ENCODE measurements around the gene CHD6. TPM values are rescaled to one million over a fixed set of nuclear protein-coding genes. Genes with fewer than 3 reads are reported as not detected.

Gene CHD6
- total and polyA plus RNA-seq, 11 donors: 6.5 to 52.8 (median 38.9) TPM

GRCh38 chr20:41467220-41467619 is 151.0 kb downstream of the CHD6 start:
- Histone ChIP-seq H3K27me3 (no peaks in the 10 kb centered on the region), H3K4me3 (no peak overlapping the region), H3K4me1 (peaks cover 0 to 31% (median 15%) of the 10 kb centered on the region in 12 donors), H3K9me3 (peaks cover 0 to 18% (median 6%) of the 10 kb centered on the region in 12 donors), H3K36me3 (peaks cover 0 to 64% (median 26%) of the 10 kb centered on the region in 9 donors), H3K27ac (no peak overlapping the region)
- WGBS, 4 donors: 58 to 74% (median 66%) methylated on average over 3 of the region's 3 CpGs
- ATAC-seq (no peak), DNase-seq (no peak)
- no peak for TF ChIP-seq POLR2A (IDR thresholded peaks at IDR 0.05)
- TF ChIP-seq CTCF (IDR thresholded peaks at IDR 0.05): no peak
- intact Hi-C loops (cut with DNase I): loop anchor here in 1 of 10 donors (5.0 kb wide), 1 partner anchor 225 kb away; no protein-coding TSS in a partner anchor

GRCh38 chr20:41463567-41463966 is 154.6 kb downstream of the CHD6 start:
- Histone ChIP-seq H3K9me3 (peaks cover 0 to 18% (median 6%) of the 10 kb centered on the region in 12 donors), H3K27me3 (no peaks in the 10 kb centered on the region), H3K27ac (no peak overlapping the region), H3K36me3 (peaks cover 0 to 53% (median 17%) of the 10 kb centered on the region in 9 donors), H3K4me3 (no peak overlapping the region), H3K4me1 (peaks cover 0 to 9% (median 0%) of the 10 kb centered on the region in 12 donors)
- DNase-seq: no peak
- 93 to 97% (median 95%) methylated on average over 1 of the region's 1 CpG for WGBS, 4 donors
- ATAC-seq: no peak
- intact Hi-C loops (cut with DNase I): no loop called here
- TF ChIP-seq POLR2A (IDR thresholded peaks at IDR 0.05) (no peak), CTCF (IDR thresholded peaks at IDR 0.05) (no peak)

GRCh38 chr20:41462372-41463161 is 155.6 kb downstream of the CHD6 start:
- WGBS, 4 donors: 96 to 97% (median 97%) methylated on average over 6 of the region's 6 CpGs
- Histone ChIP-seq H3K4me3 (no peak overlapping the region), H3K4me1 (peaks cover 0 to under 1% (median 0%) of the 10 kb centered on the region in 12 donors), H3K27me3 (no peaks in the 10 kb centered on the region), H3K9me3 (peaks cover 0 to 18% (median 6%) of the 10 kb centered on the region in 12 donors), H3K27ac (no peak overlapping the region), H3K36me3 (peaks cover 0 to 51% (median 16%) of the 10 kb centered on the region in 9 donors)
- no peak for DNase-seq
- TF ChIP-seq POLR2A (IDR thresholded peaks at IDR 0.05) (no peak), CTCF (IDR thresholded peaks at IDR 0.05) (no peak)
- intact Hi-C loops (cut with DNase I): no loop called here
- no peak for ATAC-seq

GRCh38 chr20:41458761-41459160 is 159.4 kb downstream of the CHD6 start:
- peaks cover 0 to 68% (median 40%) of the 10 kb centered on the region in 9 donors for H3K36me3 ChIP-seq

More at GRCh38 chr20:41458761-41459160, 159.4 kb downstream of the CHD6 start:
- WGBS, 4 donors: 87 to 100% (median 97%) methylated on average over 2 of the region's 2 CpGs
- no peak for DNase-seq
- ATAC-seq: no peak
- no peaks in the 10 kb centered on the region for H3K27me3 ChIP-seq
- no peak overlapping the region for H3K27ac ChIP-seq
- no peaks in the 10 kb centered on the region for H3K9me3 ChIP-seq
- intact Hi-C loops (cut with DNase I): no loop called here
- no peak overlapping the region for H3K4me3 ChIP-seq
- TF ChIP-seq CTCF (IDR thresholded peaks at IDR 0.05): no peak
- no peak for TF ChIP-seq POLR2A (IDR thresholded peaks at IDR 0.05)
- no peaks in the 10 kb centered on the region for H3K4me1 ChIP-seq

All from heart left ventricle (tissue), 16 donors.